HL-60 (cell line): ENCODE data around the gene MTFP1.

Experiments used
- DNase-seq, 2 experiments: peaks; one replicate each; pipeline ENCODE4 v3.0.0-alpha.2; 2010 to 2020; ENCODE audit warnings: low read depth in 1 of 2, low spot score in 1 of 2
- H3K27ac ChIP-seq: fragments of 250-450 bp; sonication (Bioruptor Pico); replicated peaks from 2 replicates; pipeline ENCODE4 v1.5.1; 2020; ENCODE audit warnings: mild to moderate bottlenecking, moderate library complexity
- H3K27me3 ChIP-seq: fragments of 250-450 bp; sonication (Bioruptor Pico); 2 replicates; pipeline ENCODE4 v1.5.1; 2021; ENCODE audit warnings: mild to moderate bottlenecking, moderate library complexity; ENCODE audit not compliant: insufficient read depth, poor library complexity, severe bottlenecking
- H3K4me3 ChIP-seq: replicated peaks from 2 replicates; pipeline ENCODE4 v1.5.1; 2011; ENCODE audit warnings: mild to moderate bottlenecking, control low read depth, low read length; ENCODE audit not compliant: insufficient read depth
- GABPA ChIP-seq: IDR thresholded peaks from 2 replicates; pipeline ENCODE4 v1.6.1; 2012; ENCODE audit warnings: low read depth
- POLR2AphosphoS5 ChIP-seq: IDR thresholded peaks from 2 replicates; pipeline ENCODE4 v1.6.1; 2012; ENCODE audit warnings: low read depth
- SPI1 ChIP-seq: IDR thresholded peaks from 2 replicates; pipeline ENCODE4 v1.6.1; 2012; ENCODE audit warnings: low read depth, mild to moderate bottlenecking, borderline replicate concordance

MTFP1 gene

GRCh38 chr22:30474683-30475424, 49.3 kb downstream of the MTFP1 start:
- DNase-seq: no peak
- Histone ChIP-seq H3K27ac (no peak overlapping the region), H3K27me3 (peaks cover 13% of the 10 kb centered on the region), H3K4me3 (no peak overlapping the region)
- TF ChIP-seq POLR2AphosphoS5 (no peak), SPI1 (no peak), GABPA (no peak)
